Measurements from ENCODE around the gene IGSF3.

Gene IGSF3

GRCh38 chr1:116667575-116668105 is at the start of gene IGSF3:
Gene IGSF3 (minus strand): TSS chr1:116667733. CDS start chr1:116666326, 1,407 bp downstream.
- peak; percentile 86 to 89 (median 87) for DNase-seq

- peak in 1 of 3 experiments; percentile 27 for DNase-seq
Measured at GRCh38 chr1:116717318-116717717, 49.8 kb upstream of the IGSF3 start.

GRCh38 chr1:116716391-116716790 is 48.9 kb upstream of the IGSF3 start:
- no peak for DNase-seq

GRCh38 chr1:116713474-116713873 is 45.9 kb upstream of the IGSF3 start:
- no peak for DNase-seq

GRCh38 chr1:116712510-116712909 is 45.0 kb upstream of the IGSF3 start:
- DNase-seq = no peak

GRCh38 chr1:116711263-116711840 is 43.8 kb upstream of the IGSF3 start:
- peak; percentile 32 to 71 (median 63) for DNase-seq

GRCh38 chr1:116710420-116711262 is 43.1 kb upstream of the IGSF3 start:
- DNase-seq = peak; percentile 43 to 89 (median 54)

- DNase-seq = no peak
Measured at GRCh38 chr1:116709666-116710167, 42.2 kb upstream of the IGSF3 start.

- peak in 1 of 3 experiments; percentile 41 for DNase-seq
Measured at GRCh38 chr1:116708255-116708900, 40.8 kb upstream of the IGSF3 start.

- no peak for DNase-seq
Measured at GRCh38 chr1:116706841-116707240, 39.3 kb upstream of the IGSF3 start.

- DNase-seq = no peak
Measured at GRCh38 chr1:116706123-116706522, 38.6 kb upstream of the IGSF3 start.

GRCh38 chr1:116704278-116704677 is 36.7 kb upstream of the IGSF3 start:
- DNase-seq = no peak

GRCh38 chr1:116699605-116700004 is 32.1 kb upstream of the IGSF3 start:
- no peak for DNase-seq

GRCh38 chr1:116698244-116698595 is 30.7 kb upstream of the IGSF3 start:
- DNase-seq = no peak

GRCh38 chr1:116697548-116698243 is 30.2 kb upstream of the IGSF3 start:
- DNase-seq = no peak

- DNase-seq = no peak
Measured at GRCh38 chr1:116694524-116694923, 27.0 kb upstream of the IGSF3 start.

GRCh38 chr1:116693759-116694480 is 26.4 kb upstream of the IGSF3 start:
- DNase-seq = no peak

GRCh38 chr1:116692879-116693278 is 25.3 kb upstream of the IGSF3 start:
- no peak for DNase-seq

- DNase-seq = peak in 2 of 3 experiments; percentile 38 to 79
Measured at GRCh38 chr1:116690849-116691406, 23.4 kb upstream of the IGSF3 start.

GRCh38 chr1:116690396-116690848 is 22.9 kb upstream of the IGSF3 start:
- peak in 2 of 3 experiments; percentile 49 to 79 for DNase-seq

- no peak for DNase-seq
Measured at GRCh38 chr1:116686723-116687352, 19.3 kb upstream of the IGSF3 start.
